ENCODE data around the gene MYO5A. TPM values are rescaled to one million over a fixed set of nuclear protein-coding genes. Genes with fewer than 3 reads are reported as not detected.

MYO5A gene
- total and polyA plus RNA-seq, 2 donors (not counting 1 experiment from before 2014, with no cell fraction given): 32.9 to 41.9 TPM

GRCh38 chr15:52329987-52330386, 198.7 kb downstream of the MYO5A start:
- Histone ChIP-seq H2AFZ (ENCODE audit: low read length) (no peak overlapping the region), H3K9ac (ENCODE audit: insufficient read depth, low read length) (no peak overlapping the region), H3K4me3 (replicated peaks in 1 of 4; ENCODE audit: control extremely low read depth in 1 of 4, insufficient read depth in 1 of 4, low read depth in 3 of 4, low read length in 4 of 4) (no peak overlapping the region), H3K27me3 (ENCODE audit: control insufficient read depth, insufficient read depth, low read length) (no peaks in the 10 kb centered on the region), H3K27ac (ENCODE audit: insufficient read depth, low read length) (no peak overlapping the region), H3K9me3 (ENCODE audit: control insufficient read depth, insufficient read depth, low read depth, low read length) (no peaks in the 10 kb centered on the region), H3K79me2 (ENCODE audit: control insufficient read depth, insufficient read depth, low read length) (no peaks in the 10 kb centered on the region), H3K36me3 (ENCODE audit: control insufficient read depth, insufficient read depth, low read length) (peaks cover 2% of the 10 kb centered on the region), H4K20me1 (ENCODE audit: control insufficient read depth, extremely low read depth, insufficient read depth, low read length) (no peaks in the 10 kb centered on the region), H3K4me2 (ENCODE audit: extremely low read depth, insufficient read depth, low read length) (no peak overlapping the region), H3K4me1 (ENCODE audit: control insufficient read depth, extremely low read depth, insufficient read depth, low read length) (no peaks in the 10 kb centered on the region)
- TF ChIP-seq, protein P1, sequence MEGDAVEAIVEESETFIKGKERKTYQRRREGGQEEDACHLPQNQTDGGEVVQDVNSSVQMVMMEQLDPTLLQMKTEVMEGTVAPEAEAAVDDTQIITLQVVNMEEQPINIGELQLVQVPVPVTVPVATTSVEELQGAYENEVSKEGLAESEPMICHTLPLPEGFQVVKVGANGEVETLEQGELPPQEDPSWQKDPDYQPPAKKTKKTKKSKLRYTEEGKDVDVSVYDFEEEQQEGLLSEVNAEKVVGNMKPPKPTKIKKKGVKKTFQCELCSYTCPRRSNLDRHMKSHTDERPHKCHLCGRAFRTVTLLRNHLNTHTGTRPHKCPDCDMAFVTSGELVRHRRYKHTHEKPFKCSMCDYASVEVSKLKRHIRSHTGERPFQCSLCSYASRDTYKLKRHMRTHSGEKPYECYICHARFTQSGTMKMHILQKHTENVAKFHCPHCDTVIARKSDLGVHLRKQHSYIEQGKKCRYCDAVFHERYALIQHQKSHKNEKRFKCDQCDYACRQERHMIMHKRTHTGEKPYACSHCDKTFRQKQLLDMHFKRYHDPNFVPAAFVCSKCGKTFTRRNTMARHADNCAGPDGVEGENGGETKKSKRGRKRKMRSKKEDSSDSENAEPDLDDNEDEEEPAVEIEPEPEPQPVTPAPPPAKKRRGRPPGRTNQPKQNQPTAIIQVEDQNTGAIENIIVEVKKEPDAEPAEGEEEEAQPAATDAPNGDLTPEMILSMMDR (conservative IDR thresholded peaks at IDR 0.05 in 1 of 2, IDR thresholded peaks at IDR 0.05 in 1 of 2; ENCODE audit: low read depth in 1 of 2, low read length in 2 of 2): no peak
- TF ChIP-seq EZH2 (IDR thresholded peaks at IDR 0.05; ENCODE audit: low read length, missing control alignments): no peak
- peak in 1 of 2 donors; percentile 32 for DNase-seq (ENCODE audit: low read depth in 2 of 2)

DNA sequence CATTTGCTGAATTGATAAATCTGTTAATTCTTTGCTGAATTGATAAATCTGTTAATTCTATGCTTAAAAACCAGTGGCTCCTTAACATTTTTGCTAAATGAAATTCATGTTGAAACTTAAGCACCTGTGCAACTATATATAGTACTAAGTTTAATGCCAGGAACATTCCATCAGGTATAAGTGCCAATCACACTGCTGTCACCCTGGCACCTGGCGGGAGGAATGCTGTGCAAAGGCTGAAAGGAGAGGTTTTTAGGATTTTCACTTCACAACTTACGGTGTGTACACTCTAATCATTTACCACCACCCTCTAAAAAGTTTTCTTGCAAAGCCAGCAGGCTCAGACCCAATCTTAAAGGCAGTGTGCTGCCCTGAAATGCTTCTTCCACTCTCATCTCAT, 199.5 kb downstream of the MYO5A start:
- H3K27me3 ChIP-seq (ENCODE audit: control insufficient read depth, insufficient read depth, low read length): no peaks in the 10 kb centered on the region
- H3K4me1 ChIP-seq (ENCODE audit: control insufficient read depth, extremely low read depth, insufficient read depth, low read length): no peaks in the 10 kb centered on the region
- no peak overlapping the region for H3K4me2 ChIP-seq (ENCODE audit: extremely low read depth, insufficient read depth, low read length)
- peaks cover 2% of the 10 kb centered on the region for H3K36me3 ChIP-seq (ENCODE audit: control insufficient read depth, insufficient read depth, low read length)
- H3K4me3 ChIP-seq (replicated peaks in 1 of 4; ENCODE audit: control extremely low read depth in 1 of 4, insufficient read depth in 1 of 4, low read depth in 3 of 4, low read length in 4 of 4): no peak overlapping the region
- DNase-seq (ENCODE audit: low read depth in 2 of 2): no peak
- H3K9ac ChIP-seq (ENCODE audit: insufficient read depth, low read length): no peak overlapping the region
- H3K9me3 ChIP-seq (ENCODE audit: control insufficient read depth, insufficient read depth, low read depth, low read length): no peaks in the 10 kb centered on the region
- H3K27ac ChIP-seq (ENCODE audit: insufficient read depth, low read length): no peak overlapping the region
- no peaks in the 10 kb centered on the region for H3K79me2 ChIP-seq (ENCODE audit: control insufficient read depth, insufficient read depth, low read length)
- H4K20me1 ChIP-seq (ENCODE audit: control insufficient read depth, extremely low read depth, insufficient read depth, low read length): no peaks in the 10 kb centered on the region
- no peak overlapping the region for H2AFZ ChIP-seq (ENCODE audit: low read length)
- TF ChIP-seq, protein P1 (conservative IDR thresholded peaks at IDR 0.05 in 1 of 2, IDR thresholded peaks at IDR 0.05 in 1 of 2; ENCODE audit: low read depth in 1 of 2, low read length in 2 of 2): no peak
- no peak for TF ChIP-seq EZH2 (IDR thresholded peaks at IDR 0.05; ENCODE audit: low read length, missing control alignments)

DNA sequence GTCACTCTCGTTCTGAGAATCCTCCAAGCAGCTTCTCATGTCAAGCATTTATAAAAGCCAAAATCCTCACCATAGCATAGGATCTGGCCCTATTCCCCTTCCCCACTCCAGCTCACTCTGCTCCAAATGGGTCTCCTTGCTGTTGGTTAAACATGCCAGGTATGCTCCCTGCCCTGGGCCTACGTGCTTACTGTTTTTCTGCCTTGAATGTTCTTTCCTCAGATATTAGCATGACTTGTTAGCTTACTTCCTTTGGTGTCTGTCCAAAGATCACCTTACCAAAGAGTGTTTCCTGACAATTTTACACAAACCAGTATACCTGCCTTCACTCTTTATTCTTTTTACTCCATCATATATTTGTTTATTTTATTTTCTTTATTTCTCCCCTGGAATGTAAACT, 200.0 kb downstream of the MYO5A start:
- H2AFZ ChIP-seq (ENCODE audit: low read length): no peak overlapping the region
- peaks cover 2% of the 10 kb centered on the region for H3K36me3 ChIP-seq (ENCODE audit: control insufficient read depth, insufficient read depth, low read length)
- H3K27me3 ChIP-seq (ENCODE audit: control insufficient read depth, insufficient read depth, low read length): no peaks in the 10 kb centered on the region
- H3K4me1 ChIP-seq (ENCODE audit: control insufficient read depth, extremely low read depth, insufficient read depth, low read length): no peaks in the 10 kb centered on the region
- no peak for DNase-seq (ENCODE audit: low read depth in 2 of 2)
- H3K4me2 ChIP-seq (ENCODE audit: extremely low read depth, insufficient read depth, low read length): no peak overlapping the region
- no peak overlapping the region for H3K4me3 ChIP-seq (replicated peaks in 1 of 4; ENCODE audit: control extremely low read depth in 1 of 4, insufficient read depth in 1 of 4, low read depth in 3 of 4, low read length in 4 of 4)
- H3K9me3 ChIP-seq (ENCODE audit: control insufficient read depth, insufficient read depth, low read depth, low read length): no peaks in the 10 kb centered on the region
- no peaks in the 10 kb centered on the region for H4K20me1 ChIP-seq (ENCODE audit: control insufficient read depth, extremely low read depth, insufficient read depth, low read length)
- TF ChIP-seq, protein P1 (conservative IDR thresholded peaks at IDR 0.05 in 1 of 2, IDR thresholded peaks at IDR 0.05 in 1 of 2; ENCODE audit: low read depth in 1 of 2, low read length in 2 of 2): no peak
- no peak for TF ChIP-seq EZH2 (IDR thresholded peaks at IDR 0.05; ENCODE audit: low read length, missing control alignments)
- no peak overlapping the region for H3K27ac ChIP-seq (ENCODE audit: insufficient read depth, low read length)
- H3K79me2 ChIP-seq (ENCODE audit: control insufficient read depth, insufficient read depth, low read length): no peaks in the 10 kb centered on the region
- no peak overlapping the region for H3K9ac ChIP-seq (ENCODE audit: insufficient read depth, low read length)

Measured in fibroblast of lung (primary cell).